Panc1 (cell line): ENCODE results near the gene WDR47. TPM values are rescaled to one million over a fixed set of nuclear protein-coding genes. Genes with fewer than 3 reads are reported as not detected.

Source experiments
- ATAC-seq: fragments of 200-7000 bp; cut with Tn5 transposase; 2 replicates; pipeline ENCODE4 v1.9.1; 2020; ENCODE audit warnings: mild to moderate bottlenecking, moderate library complexity
- BruUV-seq: library from RNA; stranded (reverse); fragments of 400-500 nt; replicated peaks from 2 replicates; lab custom pipeline; 2021; lab: Mats Ljungman, UMichigan
- CTCF ChIA-PET: fragments of 300-600 bp; sonication (Branson Sonifier 250); formaldehyde crosslinking; loops from one replicate; lab custom pipeline; 2022; ENCODE audit warnings: antibody characterized with exemption; lab: Charles Lee
- POLR2A ChIA-PET: fragments of 300-600 bp; sonication (Branson Sonifier 250); formaldehyde crosslinking; loops from one replicate; lab custom pipeline; 2022; ENCODE audit warnings: antibody characterized with exemption; lab: Charles Lee
- DNase-seq: peaks from one replicate; pipeline ENCODE4 v3.0.0-alpha.2; 2010; ENCODE audit warnings: low read depth, low spot score
- H3K27ac ChIP-seq: 2 replicates; pipeline ENCODE4 v1.5.1; 2011; ENCODE audit warnings: mild to moderate bottlenecking, low read length, inconsistent platforms
- H3K27me3 ChIP-seq: fragments of 200-500 bp; sonication (Bioruptor generic); 2 replicates; pipeline ENCODE4 v1.6.0; 2014; ENCODE audit warnings: low read length, inconsistent platforms; ENCODE audit not compliant: control insufficient read depth, insufficient read depth
- H3K36me3 ChIP-seq: fragments of 200-500 bp; sonication (Bioruptor generic); 2 replicates; pipeline ENCODE4 v1.5.1; 2014; ENCODE audit warnings: inconsistent platforms, mild to moderate bottlenecking, low read length, moderate library complexity; ENCODE audit not compliant: control insufficient read depth, insufficient read depth
- H3K4me1 ChIP-seq: 2 replicates; pipeline ENCODE4 v1.5.1; 2011; ENCODE audit warnings: inconsistent platforms, mild to moderate bottlenecking, low read length, moderate library complexity; ENCODE audit not compliant: control insufficient read depth, insufficient read depth
- H3K4me3 ChIP-seq, 2 experiments: 2 replicates each; pipeline ENCODE4 v1.5.1; 2011 to 2012; ENCODE audit warnings: low read depth in 2 of 2, low read length in 2 of 2, mild to moderate bottlenecking in 2 of 2, inconsistent platforms in 1 of 2, moderate library complexity in 1 of 2
- H3K9me3 ChIP-seq: fragments of 200-500 bp; sonication (Bioruptor generic); 2 replicates; pipeline ENCODE4 v1.5.1; 2014; ENCODE audit warnings: low read depth, mild to moderate bottlenecking, inconsistent platforms, low read length, moderate library complexity; ENCODE audit not compliant: control insufficient read depth, insufficient read depth
- CTCF ChIP-seq: fragments of 450-650 bp; IDR thresholded peaks from 2 replicates; pipeline ENCODE4 v1.5.1; 2017; ENCODE audit warnings: mild to moderate bottlenecking
- POLR2AphosphoS5 ChIP-seq: IDR thresholded peaks from 2 replicates; pipeline ENCODE4 v1.6.1; 2012; ENCODE audit warnings: mild to moderate bottlenecking, low read depth, low read length, moderate library complexity
- SIN3A ChIP-seq: IDR thresholded peaks from 2 replicates; pipeline ENCODE4 v1.6.1; 2012; ENCODE audit warnings: low read depth, mild to moderate bottlenecking, low read length, moderate library complexity, borderline replicate concordance; ENCODE audit not compliant: insufficient read depth
- TCF7L2 ChIP-seq: IDR thresholded peaks from 2 replicates; pipeline ENCODE4 v1.6.1; 2011; ENCODE audit warnings: mild to moderate bottlenecking, low read depth, low read length, inconsistent platforms
- in situ Hi-C: cut with HindIII; loops from 2 replicates; pipeline ENCODE4 v1.10.0; 2016; ENCODE audit warnings: low sequenced_read_pairs, low pct_unique_long_range_greater_than_20kb
- intact Hi-C: fragments of 100-400 bp; cut with micrococcal nuclease; formaldehyde crosslinking; loops from one replicate; pipeline ENCODE4 v1.10.0; 2022; ENCODE audit not compliant: unreplicated experiment
- total RNA-seq: library from RNA; stranded (reverse); gene quantifications from one replicate; pipeline ENCODE4 v1.2.1, GENCODE V29; 2021; ENCODE audit not compliant: unreplicated experiment
- TF ChIP-seq, protein P1 (sequence below), 2 experiments: IDR thresholded peaks; 2 replicates each; pipeline ENCODE4 v1.6.1; 2011 to 2012; ENCODE audit warnings: low read depth in 2 of 2, control low read depth in 1 of 2, low read length in 1 of 2, mild to moderate bottlenecking in 1 of 2, moderate library complexity in 1 of 2; ENCODE audit not compliant: insufficient read depth in 1 of 2

WDR47 gene
- total RNA-seq, 1 experiment from 2014 or later, result 9.6 TPM

DNA sequence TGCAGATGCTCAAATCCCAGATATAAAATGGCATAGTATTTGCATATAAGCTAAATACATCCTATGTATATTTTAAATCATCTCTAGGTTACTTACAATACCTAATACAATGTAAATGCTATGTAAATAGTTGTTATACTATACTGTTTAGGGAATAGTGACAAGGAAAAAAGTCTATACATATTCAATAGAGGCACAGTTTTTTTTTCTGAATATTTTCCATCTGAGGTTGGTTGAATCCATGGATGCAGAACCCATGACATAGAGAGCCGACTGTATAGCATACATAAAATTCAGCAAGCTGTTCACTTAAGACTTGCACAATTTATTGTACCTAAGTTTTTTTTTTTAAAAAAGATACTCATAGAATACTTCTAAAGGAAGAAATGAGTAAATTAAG, 27.4 kb upstream of the WDR47 start:
- intact Hi-C loops, result no loop called here
- peaks cover 7% of the 10 kb centered on the region; the same call in 1 of the 2 replicates for H3K36me3 ChIP-seq
- DNase-seq (no peak), ATAC-seq (no peak)
- ChIA-PET POLR2A (no interaction called here), CTCF (no interaction called here)
- BruUV-seq, result no TSS peak
- TF ChIP-seq CTCF, result no peak
- TF ChIP-seq POLR2AphosphoS5, result no peak
- TF ChIP-seq SIN3A, result no peak
- TF ChIP-seq, protein P1, sequence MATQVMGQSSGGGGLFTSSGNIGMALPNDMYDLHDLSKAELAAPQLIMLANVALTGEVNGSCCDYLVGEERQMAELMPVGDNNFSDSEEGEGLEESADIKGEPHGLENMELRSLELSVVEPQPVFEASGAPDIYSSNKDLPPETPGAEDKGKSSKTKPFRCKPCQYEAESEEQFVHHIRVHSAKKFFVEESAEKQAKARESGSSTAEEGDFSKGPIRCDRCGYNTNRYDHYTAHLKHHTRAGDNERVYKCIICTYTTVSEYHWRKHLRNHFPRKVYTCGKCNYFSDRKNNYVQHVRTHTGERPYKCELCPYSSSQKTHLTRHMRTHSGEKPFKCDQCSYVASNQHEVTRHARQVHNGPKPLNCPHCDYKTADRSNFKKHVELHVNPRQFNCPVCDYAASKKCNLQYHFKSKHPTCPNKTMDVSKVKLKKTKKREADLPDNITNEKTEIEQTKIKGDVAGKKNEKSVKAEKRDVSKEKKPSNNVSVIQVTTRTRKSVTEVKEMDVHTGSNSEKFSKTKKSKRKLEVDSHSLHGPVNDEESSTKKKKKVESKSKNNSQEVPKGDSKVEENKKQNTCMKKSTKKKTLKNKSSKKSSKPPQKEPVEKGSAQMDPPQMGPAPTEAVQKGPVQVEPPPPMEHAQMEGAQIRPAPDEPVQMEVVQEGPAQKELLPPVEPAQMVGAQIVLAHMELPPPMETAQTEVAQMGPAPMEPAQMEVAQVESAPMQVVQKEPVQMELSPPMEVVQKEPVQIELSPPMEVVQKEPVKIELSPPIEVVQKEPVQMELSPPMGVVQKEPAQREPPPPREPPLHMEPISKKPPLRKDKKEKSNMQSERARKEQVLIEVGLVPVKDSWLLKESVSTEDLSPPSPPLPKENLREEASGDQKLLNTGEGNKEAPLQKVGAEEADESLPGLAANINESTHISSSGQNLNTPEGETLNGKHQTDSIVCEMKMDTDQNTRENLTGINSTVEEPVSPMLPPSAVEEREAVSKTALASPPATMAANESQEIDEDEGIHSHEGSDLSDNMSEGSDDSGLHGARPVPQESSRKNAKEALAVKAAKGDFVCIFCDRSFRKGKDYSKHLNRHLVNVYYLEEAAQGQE (IDR thresholded peaks at IDR 0.05; ENCODE audit: insufficient read depth in 1 of 2, low read depth in 2 of 2, low read length in 1 of 2), result no peak
- no peak for TF ChIP-seq TCF7L2
- no peak overlapping the region for H3K27ac ChIP-seq
- no peaks in the 10 kb centered on the region for H3K9me3 ChIP-seq
- H3K27me3 ChIP-seq, result no peaks in the 10 kb centered on the region
- no peaks in the 10 kb centered on the region for H3K4me1 ChIP-seq
- no peak overlapping the region for H3K4me3 ChIP-seq
- in situ Hi-C loops, result no loop called here

DNA sequence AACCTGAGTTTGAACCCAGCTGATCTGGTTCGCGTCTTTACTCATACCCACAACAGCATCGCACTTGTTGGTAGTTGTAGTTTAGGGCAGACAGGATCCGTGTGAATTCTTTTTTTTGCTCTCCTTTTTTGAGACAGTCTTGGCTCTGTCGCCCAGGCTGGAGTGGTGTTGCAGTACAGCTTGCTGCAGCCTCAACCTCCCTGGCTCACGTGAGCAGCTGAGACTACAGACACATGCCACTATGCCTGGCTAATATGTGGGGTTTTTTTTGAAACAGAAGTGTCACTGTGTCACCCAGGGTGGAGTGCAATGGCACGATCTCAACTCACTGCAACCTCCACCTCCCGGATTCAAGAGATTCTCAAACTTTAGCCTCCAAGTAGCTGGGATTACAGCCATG, 26.0 kb upstream of the WDR47 start:
- CTCF ChIA-PET, result no interaction called here
- DNase-seq (no peak), ATAC-seq (no peak)
- no peaks in the 10 kb centered on the region for H3K9me3 ChIP-seq
- intact Hi-C loops (no loop called here), in situ Hi-C loops (no loop called here)
- TF ChIP-seq CTCF (no peak), TCF7L2 (no peak), SIN3A (no peak), POLR2AphosphoS5 (no peak)
- TF ChIP-seq, protein P1 (IDR thresholded peaks at IDR 0.05; ENCODE audit: insufficient read depth in 1 of 2, low read depth in 2 of 2, low read length in 1 of 2), result no peak
- no peaks in the 10 kb centered on the region for H3K4me1 ChIP-seq
- no peaks in the 10 kb centered on the region for H3K27me3 ChIP-seq
- no TSS peak for BruUV-seq
- H3K36me3 ChIP-seq, result peaks cover 7% of the 10 kb centered on the region; the same call in 1 of the 2 replicates
- POLR2A ChIA-PET, result interaction anchor here (0.6 kb wide), 1 partner anchor 10 kb away, joined by 3 read pairs; no protein-coding TSS in a partner anchor
- H3K27ac ChIP-seq, result no peak overlapping the region
- no peak overlapping the region for H3K4me3 ChIP-seq
